MCF 10A (cell line): ENCODE results near the gene RNF180. TPM values are rescaled to one million over a fixed set of nuclear protein-coding genes. Genes with fewer than 3 reads are reported as not detected.
A peak's percentile ranks its signal among the peaks of the same experiment; 100 is the strongest.
"Not testable (repeated sequence)": the region's sequence is repeated elsewhere in the genome, so short reads cannot be mapped to it uniquely, and the experiment has no call there.

Experiments
- BruUV-seq: library from RNA; stranded (reverse); fragments of 400-500 nt; replicated peaks from 2 replicates; lab custom pipeline; 2021; lab: Mats Ljungman, UMichigan
- CTCF ChIA-PET: fragments of 300-600 bp; sonication (Branson Sonifier 250); formaldehyde crosslinking; extraction: SDS; loops from one replicate; lab custom pipeline; 2021; ENCODE audit warnings: antibody characterized with exemption, inconsistent platforms; lab: Yijun Ruan, JAX
- POLR2A ChIA-PET: fragments of 300-600, 350-650 bp; sonication (Branson Sonifier 250); formaldehyde crosslinking; extraction: SDS; loops from one replicate; lab custom pipeline; 2020; ENCODE audit warnings: antibody characterized with exemption, inconsistent platforms; lab: Yijun Ruan, JAX
- DNase-seq: peaks from one replicate; pipeline ENCODE4 v3.0.0-alpha.2; 2018; ENCODE audit not compliant: unreplicated experiment
- H3K27ac Mint-ChIP-seq: one replicate; pipeline ENCODE4 v1.8.0; 2022; ENCODE audit warnings: mild to moderate bottlenecking, low read depth, mixed read lengths; ENCODE audit not compliant: unreplicated experiment
- H3K27me3 Mint-ChIP-seq: one replicate; pipeline ENCODE4 v1.8.0; 2022; ENCODE audit warnings: mixed read lengths; ENCODE audit not compliant: insufficient read depth, unreplicated experiment
- H3K36me3 Mint-ChIP-seq: one replicate; pipeline ENCODE4 v1.8.0; 2022; ENCODE audit warnings: mild to moderate bottlenecking, moderate library complexity, mixed read lengths; ENCODE audit not compliant: insufficient read depth, unreplicated experiment
- H3K4me1 Mint-ChIP-seq: one replicate; pipeline ENCODE4 v1.8.0; 2022; ENCODE audit warnings: mixed read lengths; ENCODE audit not compliant: insufficient read depth, unreplicated experiment
- H3K4me3 Mint-ChIP-seq: one replicate; pipeline ENCODE4 v1.8.0; 2022; ENCODE audit warnings: mild to moderate bottlenecking, moderate library complexity, mixed read lengths; ENCODE audit not compliant: unreplicated experiment
- H3K9me3 Mint-ChIP-seq: one replicate; pipeline ENCODE4 v1.8.0; 2022; ENCODE audit warnings: mixed read lengths; ENCODE audit not compliant: unreplicated experiment
- intact Hi-C: fragments of 100-400 bp; cut with micrococcal nuclease; formaldehyde crosslinking; loops from 2 replicates; pipeline ENCODE4 v1.14.1; 2022
- total RNA-seq: library from RNA; stranded (reverse); gene quantifications from 2 replicates; pipeline ENCODE4 v1.2.3, GENCODE V29; 2022
- TF ChIP-seq, protein P1 (sequence below): fragments of 200-600 bp; IDR thresholded peaks from one replicate; pipeline ENCODE4 v1.8.0; 2022; ENCODE audit warnings: antibody characterized with exemption, mild to moderate bottlenecking; ENCODE audit not compliant: unreplicated experiment

The RNF180 gene
- total RNA-seq, 1 experiment from 2014 or later = 6.0 TPM

DNA sequence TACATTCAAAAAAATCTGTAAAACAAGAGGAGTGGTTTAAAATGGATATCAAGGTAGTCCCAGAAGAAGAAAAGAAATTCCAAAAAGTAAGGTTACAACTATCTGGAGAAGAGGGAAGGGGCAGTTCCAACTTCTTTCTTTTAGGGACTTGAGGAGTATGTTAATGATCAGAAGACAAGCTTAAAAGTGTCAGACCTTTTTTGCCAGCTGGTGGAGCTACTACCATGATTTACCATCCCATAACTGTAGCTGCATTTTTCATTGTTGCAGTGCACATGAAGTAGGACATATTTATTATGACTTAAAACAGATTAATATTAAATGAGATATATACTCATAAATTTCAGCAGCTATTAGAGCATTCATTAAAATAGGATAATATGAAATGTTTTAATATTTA, 181.7 kb downstream of the RNF180 start:
- intact Hi-C loops = loop anchor here (1.0 to 2.0 kb wide), 2 partner anchors 119 to 265 kb away; no protein-coding TSS in a partner anchor
- ChIA-PET CTCF (interaction anchor here (0.7 to 5.9 kb wide), 7 partner anchors 24 to 435 kb away, joined by 3 to 48 read pairs (median 5); no protein-coding TSS in a partner anchor), POLR2A (interaction anchor here (1.0 kb wide), 1 partner anchor 49 kb away, joined by 3 read pairs; no protein-coding TSS in a partner anchor)
- Mint-ChIP-seq H3K27ac (no peak overlapping the region), H3K36me3 (no peaks in the 10 kb centered on the region), H3K4me1 (no peaks in the 10 kb centered on the region), H3K4me3 (no peak overlapping the region), H3K27me3 (no peaks in the 10 kb centered on the region), H3K9me3 (no peaks in the 10 kb centered on the region)
- TF ChIP-seq, protein P1, sequence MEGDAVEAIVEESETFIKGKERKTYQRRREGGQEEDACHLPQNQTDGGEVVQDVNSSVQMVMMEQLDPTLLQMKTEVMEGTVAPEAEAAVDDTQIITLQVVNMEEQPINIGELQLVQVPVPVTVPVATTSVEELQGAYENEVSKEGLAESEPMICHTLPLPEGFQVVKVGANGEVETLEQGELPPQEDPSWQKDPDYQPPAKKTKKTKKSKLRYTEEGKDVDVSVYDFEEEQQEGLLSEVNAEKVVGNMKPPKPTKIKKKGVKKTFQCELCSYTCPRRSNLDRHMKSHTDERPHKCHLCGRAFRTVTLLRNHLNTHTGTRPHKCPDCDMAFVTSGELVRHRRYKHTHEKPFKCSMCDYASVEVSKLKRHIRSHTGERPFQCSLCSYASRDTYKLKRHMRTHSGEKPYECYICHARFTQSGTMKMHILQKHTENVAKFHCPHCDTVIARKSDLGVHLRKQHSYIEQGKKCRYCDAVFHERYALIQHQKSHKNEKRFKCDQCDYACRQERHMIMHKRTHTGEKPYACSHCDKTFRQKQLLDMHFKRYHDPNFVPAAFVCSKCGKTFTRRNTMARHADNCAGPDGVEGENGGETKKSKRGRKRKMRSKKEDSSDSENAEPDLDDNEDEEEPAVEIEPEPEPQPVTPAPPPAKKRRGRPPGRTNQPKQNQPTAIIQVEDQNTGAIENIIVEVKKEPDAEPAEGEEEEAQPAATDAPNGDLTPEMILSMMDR = peak; percentile 21
- peak; percentile 13 for DNase-seq
- BruUV-seq = no TSS peak

DNA sequence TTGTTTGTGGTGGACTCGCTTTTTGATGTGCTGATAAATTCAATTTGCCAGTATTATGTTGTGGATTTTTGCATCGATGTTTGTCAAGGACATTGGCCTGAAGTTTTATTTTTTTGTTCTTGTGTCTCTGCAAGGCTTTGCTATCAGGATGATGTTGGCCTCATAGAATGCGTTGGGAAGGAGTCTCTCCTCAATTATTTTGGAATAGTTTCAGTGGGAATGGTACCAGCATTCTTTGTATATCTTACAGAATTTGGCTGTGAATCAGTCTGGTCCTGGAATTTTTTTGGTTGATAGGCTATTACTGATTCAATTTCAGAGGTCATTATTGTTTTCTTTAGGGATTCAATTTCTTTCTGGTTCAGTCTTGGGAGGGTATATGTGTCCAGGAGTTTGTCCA, 198.8 kb downstream of the RNF180 start:
- ChIA-PET POLR2A (no interaction called here), CTCF (no interaction called here)
- H3K27ac Mint-ChIP-seq = no peak overlapping the region
- H3K4me3 Mint-ChIP-seq = no peak overlapping the region
- H3K27me3 Mint-ChIP-seq = no peaks in the 10 kb centered on the region
- BruUV-seq = no TSS peak
- H3K9me3 Mint-ChIP-seq = peaks cover 13% of the 10 kb centered on the region
- TF ChIP-seq, protein P1 = no peak
- H3K4me1 Mint-ChIP-seq = no peaks in the 10 kb centered on the region
- no peaks in the 10 kb centered on the region for H3K36me3 Mint-ChIP-seq
- intact Hi-C loops = no loop called here
- no peak for DNase-seq

DNA sequence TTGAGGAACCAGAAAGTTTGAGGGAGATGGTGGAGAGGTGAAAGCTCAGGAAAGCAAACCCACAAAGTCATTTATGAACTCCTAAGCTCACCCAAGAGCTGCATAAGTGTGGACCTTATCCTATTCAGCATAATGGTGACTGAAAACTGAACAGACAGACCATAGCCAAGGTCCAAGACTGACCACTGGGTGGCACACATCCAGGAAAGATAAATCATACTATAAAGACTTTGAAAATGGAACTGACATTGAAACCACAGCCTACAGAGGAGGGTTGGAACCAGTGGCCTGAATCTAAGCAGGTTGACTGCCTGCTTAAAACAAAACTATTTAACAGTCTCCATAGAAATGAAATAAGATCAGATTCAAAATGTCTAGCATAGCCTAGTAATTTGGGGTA, 219.1 kb downstream of the RNF180 start:
- POLR2A ChIA-PET = interaction anchor here (0.9 kb wide), 1 partner anchor 8 kb away, joined by 3 read pairs; no protein-coding TSS in a partner anchor
- no TSS peak for BruUV-seq
- CTCF ChIA-PET = interaction anchor here (1.4 kb wide), 1 partner anchor 227 kb away, joined by 6 read pairs; no protein-coding TSS in a partner anchor
- TF ChIP-seq, protein P1 = no peak
- intact Hi-C loops = no loop called here
- Mint-ChIP-seq H3K27me3 (no peaks in the 10 kb centered on the region), H3K27ac (no peak overlapping the region), H3K9me3 (no peaks in the 10 kb centered on the region), H3K36me3 (no peaks in the 10 kb centered on the region), H3K4me3 (no peak overlapping the region), H3K4me1 (no peaks in the 10 kb centered on the region)
- DNase-seq = peak; percentile 60

DNA sequence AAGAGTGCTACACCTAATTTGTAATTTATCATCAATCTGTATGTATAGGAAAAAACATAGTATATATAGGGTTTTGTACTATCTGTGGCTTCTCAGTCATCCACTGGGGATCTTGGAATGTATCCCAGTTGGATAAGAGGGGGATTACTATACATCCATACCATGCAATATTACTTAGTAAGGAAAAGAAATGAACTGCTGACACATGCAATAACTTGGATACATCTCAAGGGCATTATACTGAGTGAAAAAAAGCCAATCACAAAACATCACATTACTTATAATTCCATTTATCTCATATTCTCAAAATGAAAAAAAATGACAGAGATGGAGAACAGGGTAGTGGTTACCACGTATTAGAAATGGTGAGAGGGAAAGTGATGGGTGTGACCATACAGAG, 231.9 kb downstream of the RNF180 start:
- ChIA-PET CTCF (no interaction called here), POLR2A (no interaction called here)
- H3K36me3 Mint-ChIP-seq = no peaks in the 10 kb centered on the region
- H3K27me3 Mint-ChIP-seq = no peaks in the 10 kb centered on the region
- H3K27ac Mint-ChIP-seq = no peak overlapping the region
- H3K9me3 Mint-ChIP-seq = no peaks in the 10 kb centered on the region
- intact Hi-C loops = no loop called here
- no TSS peak for BruUV-seq
- no peak overlapping the region for H3K4me3 Mint-ChIP-seq
- no peak for DNase-seq
- TF ChIP-seq, protein P1 = no peak
- H3K4me1 Mint-ChIP-seq = no peaks in the 10 kb centered on the region

DNA sequence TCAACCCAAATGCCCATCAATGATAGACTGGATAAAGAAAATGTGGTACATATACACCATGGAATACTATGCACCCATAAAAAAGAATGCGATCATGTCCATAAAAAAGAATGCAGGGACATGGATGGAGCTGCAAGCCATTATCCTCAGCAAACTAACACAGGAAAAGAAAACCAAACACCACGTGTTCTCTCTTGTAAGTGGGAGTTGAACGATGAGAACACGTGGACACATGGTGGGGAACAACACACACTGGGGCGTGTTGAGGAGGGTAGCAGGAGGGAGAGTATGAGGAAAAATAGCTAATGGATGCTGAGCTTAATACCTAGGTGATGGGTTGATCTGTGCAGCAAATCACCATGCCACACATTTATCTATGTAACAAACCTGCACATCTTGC, 233.1 kb downstream of the RNF180 start:
- CTCF ChIA-PET = interaction anchor here (0.9 kb wide), 1 partner anchor 55 kb away, joined by 3 read pairs; no protein-coding TSS in a partner anchor
- BruUV-seq, H3K9me3 Mint-ChIP-seq, H3K4me1 Mint-ChIP-seq, H3K4me3 Mint-ChIP-seq, H3K36me3 Mint-ChIP-seq, intact Hi-C loops, H3K27ac Mint-ChIP-seq, POLR2A ChIA-PET, DNase-seq, H3K27me3 Mint-ChIP-seq: not testable (repeated sequence)

DNA sequence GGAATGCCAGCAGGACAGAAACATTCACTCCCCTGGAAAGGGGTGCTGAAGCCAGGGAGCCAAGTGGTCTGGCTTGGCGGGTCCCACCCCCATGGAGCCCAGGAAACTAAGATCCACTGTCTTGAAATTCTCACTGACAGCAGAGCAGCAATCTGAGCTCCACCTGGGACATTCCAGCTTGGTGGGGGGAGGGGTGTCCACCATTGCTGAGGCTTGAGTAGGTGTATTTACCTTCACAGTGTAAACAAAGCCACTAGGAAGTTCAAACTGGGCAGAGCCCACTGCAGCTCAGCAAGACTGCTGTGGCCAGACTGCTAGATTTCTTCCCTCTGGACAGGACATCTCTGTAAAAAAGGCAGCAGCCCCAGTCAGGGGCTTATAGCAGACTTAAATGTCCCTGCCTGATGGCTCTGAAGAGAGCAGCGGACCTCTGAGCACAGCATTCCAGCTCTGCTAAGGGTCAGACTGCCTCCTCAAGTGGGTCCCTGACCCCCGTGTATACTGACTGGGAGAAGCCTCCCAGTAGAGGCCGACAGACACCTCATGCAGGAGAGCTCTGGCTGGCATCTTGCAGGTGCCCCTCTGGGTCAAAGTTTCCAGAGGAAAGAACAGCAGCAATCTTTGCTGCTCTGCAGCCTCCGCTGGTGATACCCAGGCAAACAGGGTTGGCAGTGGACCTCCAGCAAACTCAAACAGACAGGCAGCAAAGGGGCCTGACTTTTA, 241.6 kb downstream of the RNF180 start:
- CTCF ChIA-PET = interaction anchor here (0.6 kb wide), 1 partner anchor 171 kb away, joined by 3 read pairs; no protein-coding TSS in a partner anchor
- POLR2A ChIA-PET, H3K4me3 Mint-ChIP-seq, H3K27ac Mint-ChIP-seq, H3K9me3 Mint-ChIP-seq, H3K27me3 Mint-ChIP-seq, H3K36me3 Mint-ChIP-seq, H3K4me1 Mint-ChIP-seq, BruUV-seq, DNase-seq, intact Hi-C loops: not testable (repeated sequence)
